ENCODE results near the gene ZMIZ2.

ZMIZ2 gene

DNA sequence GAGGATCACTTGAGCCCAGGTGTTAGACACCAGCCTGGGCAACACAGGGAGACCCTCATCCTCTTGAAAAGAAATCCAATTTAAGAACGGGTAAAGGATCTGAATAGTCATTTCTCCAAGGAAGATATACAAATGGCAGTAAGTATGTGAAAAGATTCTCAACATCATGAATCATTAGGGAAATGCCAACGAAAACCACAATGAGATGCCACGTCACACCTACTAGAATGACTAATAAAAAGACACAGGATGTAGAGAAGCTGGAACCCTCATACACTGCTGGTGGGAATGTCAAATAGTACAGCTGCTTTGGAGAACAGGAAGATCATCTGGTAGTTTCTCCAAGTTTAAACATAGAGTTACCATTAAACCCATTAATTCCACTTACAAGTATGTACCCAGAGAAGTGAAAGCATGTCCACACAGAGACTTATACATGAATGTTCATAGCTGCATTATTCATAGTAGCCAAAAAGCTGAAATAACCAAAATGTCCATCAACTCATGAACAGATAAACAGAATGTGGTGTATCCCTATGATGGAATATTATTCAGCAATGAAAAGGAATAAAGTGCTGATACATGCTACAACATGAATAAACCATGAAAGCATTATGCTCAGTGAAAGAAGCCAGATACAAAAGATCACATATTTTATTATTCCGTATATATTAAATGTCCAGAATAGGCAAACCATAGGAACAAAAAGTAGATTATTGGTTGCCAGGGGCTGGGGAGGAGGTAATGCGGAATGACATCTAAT lies 13.1 kb upstream of the ZMIZ2 start:
- Histone ChIP-seq H3K27me3 (no peaks in the 10 kb centered on the region), H3K27ac (peak overlapping the region in 4 of 11 experiments; percentile 47 to 63 (median 53); a peak in 6 of 22 replicates), H3K36me3 (no peaks in the 10 kb centered on the region), H3K4me3 (no peak overlapping the region), H3K9me3 (replicated peaks in 1 of 11) (no peaks in the 10 kb centered on the region), H4K20me1 (no peaks in the 10 kb centered on the region), H3K4me1 (peaks cover 0 to 42% (median 13%) of the 10 kb centered on the region in 10 experiments; a peak in 12 of 20 replicates), H3K4me2 (peak overlapping the region in 6 of 11 experiments; percentile 26 to 70 (median 54); a peak in 9 of 22 replicates), H3K9ac (peak overlapping the region in 1 of 11 experiments; percentile 13; a peak in 1 of 22 replicates)
- no peak for TF ChIP-seq Cebpa-rat (IDR thresholded peaks at IDR 0.05)

DNA sequence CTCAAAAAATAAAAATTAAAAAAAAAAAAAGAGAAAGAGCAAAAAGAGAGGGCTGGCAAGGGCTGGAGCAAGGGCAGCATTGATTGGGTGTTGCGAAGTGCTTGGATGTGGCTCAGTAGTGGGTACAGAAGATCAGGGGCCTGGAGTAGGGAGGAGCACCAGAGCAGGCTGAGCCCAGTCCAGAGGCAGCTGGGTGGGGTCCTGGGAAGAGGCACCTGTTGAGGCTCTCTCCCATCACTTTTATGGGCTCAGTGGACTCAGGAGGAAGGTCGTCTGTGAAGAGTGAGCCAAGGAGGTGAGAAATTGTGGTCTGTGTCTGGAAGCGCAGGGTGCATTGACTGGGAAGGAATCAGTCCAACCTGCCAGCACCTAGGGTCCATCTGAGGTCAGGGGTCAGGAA lies 11.8 kb upstream of the ZMIZ2 start:
- Histone ChIP-seq H3K27ac (peak overlapping the region in 1 of 11 experiments; percentile 63; a peak in 1 of 22 replicates), H3K4me2 (no peak overlapping the region), H3K36me3 (no peaks in the 10 kb centered on the region), H3K27me3 (no peaks in the 10 kb centered on the region), H3K9ac (no peak overlapping the region), H3K4me3 (no peak overlapping the region), H4K20me1 (no peaks in the 10 kb centered on the region), H3K4me1 (peaks cover 0 to 42% (median 13%) of the 10 kb centered on the region in 10 experiments; a peak in 12 of 20 replicates), H3K9me3 (replicated peaks in 1 of 11) (no peaks in the 10 kb centered on the region)
- TF ChIP-seq Cebpa-rat (IDR thresholded peaks at IDR 0.05), result no peak

DNA sequence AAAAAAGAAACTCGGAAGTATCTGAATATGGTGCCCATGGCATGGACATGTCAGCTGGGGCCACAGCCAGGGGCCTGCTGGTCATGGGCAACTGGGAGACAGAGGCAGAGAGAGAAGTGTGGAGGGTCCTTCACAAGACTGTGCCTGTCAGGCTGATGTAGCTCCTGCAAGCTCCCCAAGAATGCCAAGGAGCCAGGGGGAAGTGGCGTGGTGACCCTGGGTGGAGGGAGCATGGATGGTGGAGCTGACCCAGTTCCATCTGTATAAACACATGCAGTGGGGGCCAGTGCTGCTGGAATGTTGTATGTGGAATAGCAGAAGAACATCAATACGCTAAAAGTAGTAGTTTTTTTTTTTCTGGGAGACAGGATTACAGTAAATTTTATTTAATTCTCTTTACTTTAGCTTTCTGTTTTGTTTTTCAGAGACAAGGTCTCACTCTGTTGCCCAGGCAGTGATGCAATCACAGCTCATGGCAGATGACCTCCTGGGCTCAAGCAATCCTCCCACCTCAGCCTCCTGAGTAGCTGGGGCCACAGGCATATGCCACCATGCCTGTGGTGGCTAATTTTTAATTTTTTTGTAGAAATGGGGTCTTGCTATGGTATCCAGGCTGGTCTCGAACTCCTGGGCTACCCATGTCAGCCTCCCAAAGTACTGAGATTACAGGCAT lies 10.5 kb upstream of the ZMIZ2 start:
- Histone ChIP-seq H3K4me3 (no peak overlapping the region), H3K4me1 (peaks cover 9 to 51% (median 22%) of the 10 kb centered on the region in 10 experiments), H3K4me2 (0 out of 22 replicates have a peak overlapping the region, but pooled peaks of 3 of the 11 experiments have one; percentile 7 to 18 (median 11)), H3K27me3 (no peaks in the 10 kb centered on the region), H3K9ac (no peak overlapping the region), H4K20me1 (no peaks in the 10 kb centered on the region), H3K9me3 (replicated peaks in 1 of 11) (no peaks in the 10 kb centered on the region), H3K36me3 (no peaks in the 10 kb centered on the region), H3K27ac (no peak overlapping the region)
- TF ChIP-seq Cebpa-rat (IDR thresholded peaks at IDR 0.05), result peak in 2 of 11 experiments; percentile 9 to 18; a peak in 1 of 22 replicates

- peaks cover 9 to 45% (median 19%) of the 10 kb centered on the region in 10 experiments for H3K4me1 ChIP-seq
- no peaks in the 10 kb centered on the region for H3K9me3 ChIP-seq (replicated peaks in 1 of 11)
- TF ChIP-seq Cebpa-rat (IDR thresholded peaks at IDR 0.05), result no peak
- H3K4me2 ChIP-seq, result no peak overlapping the region
- H3K27ac ChIP-seq, result no peak overlapping the region
- no peak overlapping the region for H3K9ac ChIP-seq
- no peaks in the 10 kb centered on the region for H4K20me1 ChIP-seq
- H3K27me3 ChIP-seq, result no peaks in the 10 kb centered on the region
- H3K36me3 ChIP-seq, result no peaks in the 10 kb centered on the region
- no peak overlapping the region for H3K4me3 ChIP-seq
These were observed 9.6 kb upstream of the ZMIZ2 start for GRCh38 chr7:44738876-44739665.

GRCh38 chr7:44740055-44740454 lies 8.6 kb upstream of the ZMIZ2 start:
- Histone ChIP-seq H3K4me3 (no peak overlapping the region), H3K27me3 (no peaks in the 10 kb centered on the region), H4K20me1 (no peaks in the 10 kb centered on the region), H3K4me2 (no peak overlapping the region), H3K36me3 (no peaks in the 10 kb centered on the region), H3K9ac (no peak overlapping the region), H3K9me3 (replicated peaks in 1 of 11) (no peaks in the 10 kb centered on the region), H3K27ac (no peak overlapping the region), H3K4me1 (peaks cover 9 to 36% (median 17%) of the 10 kb centered on the region in 10 experiments)
- TF ChIP-seq Cebpa-rat (IDR thresholded peaks at IDR 0.05), result no peak

- Histone ChIP-seq H4K20me1 (peaks cover 0 to under 1% (median 0%) of the 10 kb centered on the region in 11 experiments; a peak in 3 of 22 replicates), H3K9ac (no peak overlapping the region), H3K27ac (no peak overlapping the region), H3K4me2 (no peak overlapping the region), H3K4me3 (no peak overlapping the region), H3K27me3 (no peaks in the 10 kb centered on the region), H3K9me3 (replicated peaks in 1 of 11) (no peaks in the 10 kb centered on the region), H3K36me3 (no peaks in the 10 kb centered on the region), H3K4me1 (peaks cover 14 to 20% (median 16%) of the 10 kb centered on the region in 10 experiments)
- TF ChIP-seq Cebpa-rat (IDR thresholded peaks at IDR 0.05), result no peak
These were observed 4.9 kb upstream of the ZMIZ2 start for GRCh38 chr7:44743750-44744149.

- peak overlapping the region; percentile 88 to 99 (median 96) for H3K27ac ChIP-seq
- peaks cover 0 to 23% (median 4%) of the 10 kb centered on the region in 11 experiments; a peak in 8 of 22 replicates for H3K36me3 ChIP-seq
- peak overlapping the region; percentile 87 to 100 (median 98) for H3K4me2 ChIP-seq
- no peaks in the 10 kb centered on the region for H3K9me3 ChIP-seq (replicated peaks in 1 of 11)
- peaks cover 36 to 54% (median 49%) of the 10 kb centered on the region in 10 experiments for H3K4me1 ChIP-seq
- peak overlapping the region; percentile 90 to 99 (median 95) for H3K9ac ChIP-seq
- peaks cover 32 to 53% (median 42%) of the 10 kb centered on the region in 11 experiments; a peak in 19 of 22 replicates for H4K20me1 ChIP-seq
- no peaks in the 10 kb centered on the region for H3K27me3 ChIP-seq
- no peak for TF ChIP-seq Cebpa-rat (IDR thresholded peaks at IDR 0.05)
- H3K4me3 ChIP-seq, result peak overlapping the region; percentile 93 to 100 (median 99)
These were observed 493 bp downstream of the ZMIZ2 start for GRCh38 chr7:44748948-44749731.

DNA sequence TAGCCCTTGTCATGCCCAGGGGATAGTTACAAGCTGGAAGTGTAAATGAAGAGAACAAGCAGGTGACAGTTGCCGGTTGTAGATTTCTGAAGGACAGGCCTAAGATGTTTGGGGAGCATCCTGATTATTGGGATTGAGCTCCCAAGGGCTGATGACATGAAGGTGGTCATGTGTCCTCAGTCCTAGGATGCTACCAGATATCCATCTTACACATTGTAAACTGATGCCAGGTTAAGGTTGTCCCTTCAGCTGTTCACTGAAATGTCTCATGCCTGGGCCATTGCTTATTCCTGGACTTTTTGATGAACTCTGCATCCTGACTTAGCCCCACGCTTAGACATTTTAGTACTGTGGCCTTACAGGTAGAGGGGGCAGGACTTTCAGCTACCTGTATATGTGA lies 1.3 kb downstream of the ZMIZ2 start:
- no peak for TF ChIP-seq Cebpa-rat (IDR thresholded peaks at IDR 0.05)
- H3K9ac ChIP-seq, result peak overlapping the region; percentile 90 to 99 (median 95); a peak in 21 of 22 replicates

More for the DNA sequence above, 1.3 kb downstream of the ZMIZ2 start:
- Histone ChIP-seq H3K27ac (peak overlapping the region in 2 of 11 experiments; percentile 52 to 94; a peak in 2 of 22 replicates), H3K27me3 (no peaks in the 10 kb centered on the region), H3K4me1 (peaks cover 45 to 61% (median 57%) of the 10 kb centered on the region in 10 experiments), H3K9me3 (replicated peaks in 1 of 11) (no peaks in the 10 kb centered on the region), H4K20me1 (peaks cover 39 to 61% (median 51%) of the 10 kb centered on the region in 11 experiments; a peak in 19 of 22 replicates), H3K4me3 (peak overlapping the region; percentile 93 to 100 (median 99)), H3K4me2 (peak overlapping the region; percentile 87 to 100 (median 98)), H3K36me3 (peaks cover 0 to 29% (median 5%) of the 10 kb centered on the region in 11 experiments; a peak in 9 of 22 replicates)
